Measurements from ENCODE around the gene AUTS2. TPM values are rescaled to one million over a fixed set of nuclear protein-coding genes. Genes with fewer than 3 reads are reported as not detected.

AUTS2 gene
- total and polyA plus RNA-seq, 2 donors (not counting 1 experiment from before 2014, with no cell fraction given) = 0.60 to 9.1 TPM

DNA sequence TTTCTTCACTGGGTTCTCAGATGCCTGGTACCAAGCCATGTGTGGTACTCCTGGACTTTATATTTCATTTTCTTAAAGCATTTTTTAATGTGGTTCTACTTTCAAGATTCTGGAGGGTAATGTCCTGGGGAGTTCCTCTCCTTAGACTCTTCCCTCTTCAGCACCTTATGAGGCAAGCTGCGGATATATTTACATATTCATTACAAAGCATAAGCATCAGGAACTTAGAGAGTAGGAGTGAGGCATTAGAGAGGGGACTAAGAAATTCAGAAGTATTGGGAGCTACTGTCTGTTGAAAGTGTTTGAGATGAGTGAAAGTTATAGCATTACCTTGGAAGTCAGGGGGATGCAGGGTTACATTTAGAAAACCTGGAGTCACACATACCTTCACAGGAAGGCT is 20.8 kb downstream of the AUTS2 start:
- no peak overlapping the region for H2AFZ ChIP-seq (ENCODE audit: low read length)
- H3K4me3 ChIP-seq (replicated peaks in 1 of 4; ENCODE audit: control extremely low read depth in 1 of 4, insufficient read depth in 1 of 4, low read depth in 3 of 4, low read length in 4 of 4) = no peak overlapping the region
- H3K79me2 ChIP-seq (ENCODE audit: control insufficient read depth, insufficient read depth, low read length) = no peaks in the 10 kb centered on the region
- no peaks in the 10 kb centered on the region for H3K9me3 ChIP-seq (ENCODE audit: control insufficient read depth, insufficient read depth, low read depth, low read length)
- H3K4me2 ChIP-seq (ENCODE audit: extremely low read depth, insufficient read depth, low read length) = no peak overlapping the region
- H3K27ac ChIP-seq (ENCODE audit: insufficient read depth, low read length) = no peak overlapping the region
- no peaks in the 10 kb centered on the region for H4K20me1 ChIP-seq (ENCODE audit: control insufficient read depth, extremely low read depth, insufficient read depth, low read length)
- H3K9ac ChIP-seq (ENCODE audit: insufficient read depth, low read length) = no peak overlapping the region
- TF ChIP-seq EZH2 (IDR thresholded peaks at IDR 0.05; ENCODE audit: low read length, missing control alignments) = no peak
- TF ChIP-seq, protein P1, sequence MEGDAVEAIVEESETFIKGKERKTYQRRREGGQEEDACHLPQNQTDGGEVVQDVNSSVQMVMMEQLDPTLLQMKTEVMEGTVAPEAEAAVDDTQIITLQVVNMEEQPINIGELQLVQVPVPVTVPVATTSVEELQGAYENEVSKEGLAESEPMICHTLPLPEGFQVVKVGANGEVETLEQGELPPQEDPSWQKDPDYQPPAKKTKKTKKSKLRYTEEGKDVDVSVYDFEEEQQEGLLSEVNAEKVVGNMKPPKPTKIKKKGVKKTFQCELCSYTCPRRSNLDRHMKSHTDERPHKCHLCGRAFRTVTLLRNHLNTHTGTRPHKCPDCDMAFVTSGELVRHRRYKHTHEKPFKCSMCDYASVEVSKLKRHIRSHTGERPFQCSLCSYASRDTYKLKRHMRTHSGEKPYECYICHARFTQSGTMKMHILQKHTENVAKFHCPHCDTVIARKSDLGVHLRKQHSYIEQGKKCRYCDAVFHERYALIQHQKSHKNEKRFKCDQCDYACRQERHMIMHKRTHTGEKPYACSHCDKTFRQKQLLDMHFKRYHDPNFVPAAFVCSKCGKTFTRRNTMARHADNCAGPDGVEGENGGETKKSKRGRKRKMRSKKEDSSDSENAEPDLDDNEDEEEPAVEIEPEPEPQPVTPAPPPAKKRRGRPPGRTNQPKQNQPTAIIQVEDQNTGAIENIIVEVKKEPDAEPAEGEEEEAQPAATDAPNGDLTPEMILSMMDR (conservative IDR thresholded peaks at IDR 0.05 in 1 of 2, IDR thresholded peaks at IDR 0.05 in 1 of 2; ENCODE audit: low read depth in 1 of 2, low read length in 2 of 2) = no peak
- no peaks in the 10 kb centered on the region for H3K4me1 ChIP-seq (ENCODE audit: control insufficient read depth, extremely low read depth, insufficient read depth, low read length)
- H3K27me3 ChIP-seq (ENCODE audit: control insufficient read depth, insufficient read depth, low read length) = no peaks in the 10 kb centered on the region
- no peak for DNase-seq (ENCODE audit: low read depth in 2 of 2)
- no peaks in the 10 kb centered on the region for H3K36me3 ChIP-seq (ENCODE audit: control insufficient read depth, insufficient read depth, low read length)

DNA sequence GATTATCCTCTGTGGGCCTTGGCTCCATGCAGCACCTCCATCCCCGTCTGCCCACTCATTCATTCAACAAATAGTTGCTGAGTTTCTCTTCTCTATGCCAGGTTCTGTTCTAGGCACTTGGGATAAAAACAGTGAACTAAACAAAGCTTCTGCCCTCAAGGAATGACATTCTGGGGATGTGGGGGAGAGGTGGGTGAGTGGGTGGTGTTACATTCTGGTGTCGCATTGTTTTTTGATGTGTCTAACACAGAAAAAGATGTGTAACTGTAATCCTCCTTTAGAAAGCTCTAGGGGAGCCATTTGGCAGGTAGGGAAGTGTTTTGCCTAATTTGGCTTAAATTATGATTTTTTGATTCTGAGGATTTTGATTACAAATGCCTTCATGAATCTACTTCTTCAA is 21.4 kb downstream of the AUTS2 start:
- no peaks in the 10 kb centered on the region for H3K79me2 ChIP-seq (ENCODE audit: control insufficient read depth, insufficient read depth, low read length)
- H3K36me3 ChIP-seq (ENCODE audit: control insufficient read depth, insufficient read depth, low read length) = no peaks in the 10 kb centered on the region
- H4K20me1 ChIP-seq (ENCODE audit: control insufficient read depth, extremely low read depth, insufficient read depth, low read length) = no peaks in the 10 kb centered on the region
- no peaks in the 10 kb centered on the region for H3K4me1 ChIP-seq (ENCODE audit: control insufficient read depth, extremely low read depth, insufficient read depth, low read length)
- TF ChIP-seq, protein P1 (conservative IDR thresholded peaks at IDR 0.05 in 1 of 2, IDR thresholded peaks at IDR 0.05 in 1 of 2; ENCODE audit: low read depth in 1 of 2, low read length in 2 of 2) = no peak
- TF ChIP-seq EZH2 (IDR thresholded peaks at IDR 0.05; ENCODE audit: low read length, missing control alignments) = no peak
- no peak overlapping the region for H3K27ac ChIP-seq (ENCODE audit: insufficient read depth, low read length)
- no peak overlapping the region for H2AFZ ChIP-seq (ENCODE audit: low read length)
- no peak overlapping the region for H3K4me2 ChIP-seq (ENCODE audit: extremely low read depth, insufficient read depth, low read length)
- no peaks in the 10 kb centered on the region for H3K27me3 ChIP-seq (ENCODE audit: control insufficient read depth, insufficient read depth, low read length)
- no peak overlapping the region for H3K4me3 ChIP-seq (replicated peaks in 1 of 4; ENCODE audit: control extremely low read depth in 1 of 4, insufficient read depth in 1 of 4, low read depth in 3 of 4, low read length in 4 of 4)
- no peak for DNase-seq (ENCODE audit: low read depth in 2 of 2)
- H3K9me3 ChIP-seq (ENCODE audit: control insufficient read depth, insufficient read depth, low read depth, low read length) = no peaks in the 10 kb centered on the region
- no peak overlapping the region for H3K9ac ChIP-seq (ENCODE audit: insufficient read depth, low read length)

DNA sequence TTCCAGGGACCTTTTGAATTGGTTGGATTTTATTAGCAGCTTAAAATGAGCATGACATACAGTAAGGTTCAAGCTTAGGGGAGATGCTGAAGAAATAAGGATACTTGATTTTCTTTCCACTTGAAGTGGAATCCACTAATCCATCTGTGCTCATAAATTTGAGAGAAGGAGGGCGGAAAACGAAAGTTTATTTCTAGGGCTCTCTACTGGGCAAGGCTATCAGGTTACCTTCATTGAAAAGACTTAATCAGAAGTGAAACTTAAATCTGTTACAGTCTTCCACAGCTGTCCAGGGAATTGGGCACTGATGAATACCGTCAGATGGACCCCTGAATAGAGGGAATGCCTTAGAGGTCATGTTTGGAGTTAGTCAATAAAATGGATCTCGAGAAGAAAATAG is 21.8 kb downstream of the AUTS2 start:
- Histone ChIP-seq H3K9me3 (ENCODE audit: control insufficient read depth, insufficient read depth, low read depth, low read length) (no peaks in the 10 kb centered on the region), H3K27me3 (ENCODE audit: control insufficient read depth, insufficient read depth, low read length) (no peaks in the 10 kb centered on the region), H3K4me2 (ENCODE audit: extremely low read depth, insufficient read depth, low read length) (no peak overlapping the region), H3K27ac (ENCODE audit: insufficient read depth, low read length) (no peak overlapping the region), H3K79me2 (ENCODE audit: control insufficient read depth, insufficient read depth, low read length) (no peaks in the 10 kb centered on the region), H3K4me1 (ENCODE audit: control insufficient read depth, extremely low read depth, insufficient read depth, low read length) (no peaks in the 10 kb centered on the region), H4K20me1 (ENCODE audit: control insufficient read depth, extremely low read depth, insufficient read depth, low read length) (no peaks in the 10 kb centered on the region), H2AFZ (ENCODE audit: low read length) (no peak overlapping the region), H3K9ac (ENCODE audit: insufficient read depth, low read length) (no peak overlapping the region), H3K36me3 (ENCODE audit: control insufficient read depth, insufficient read depth, low read length) (no peaks in the 10 kb centered on the region), H3K4me3 (replicated peaks in 1 of 4; ENCODE audit: control extremely low read depth in 1 of 4, insufficient read depth in 1 of 4, low read depth in 3 of 4, low read length in 4 of 4) (no peak overlapping the region)
- TF ChIP-seq, protein P1 (conservative IDR thresholded peaks at IDR 0.05 in 1 of 2, IDR thresholded peaks at IDR 0.05 in 1 of 2; ENCODE audit: low read depth in 1 of 2, low read length in 2 of 2) = no peak
- TF ChIP-seq EZH2 (IDR thresholded peaks at IDR 0.05; ENCODE audit: low read length, missing control alignments) = no peak
- DNase-seq (ENCODE audit: low read depth in 2 of 2) = no peak
